ENCODE data around the gene GALT. TPM values are rescaled to one million over a fixed set of nuclear protein-coding genes. Genes with fewer than 3 reads are reported as not detected.

GALT gene
- polyA plus RNA-seq, 3 donors from 2014 or later: 43.7 to 61.2 (median 47.3) TPM

GRCh38 chr9:34687276-34688030 lies 41.0 kb downstream of the GALT start:
- Mint-ChIP-seq H3K27me3 (ENCODE audit: low read depth in 3 of 3) (no peaks in the 10 kb centered on the region), H3K36me3 (peaks cover 0 to 3% (median 0%) of the 10 kb centered on the region in 3 donors), H3K4me3 (no peak overlapping the region), H3K4me1 (peaks cover 0 to 2% of the 10 kb centered on the region in 2 donors), H3K9me3 (no peaks in the 10 kb centered on the region), H3K27ac (no peak overlapping the region)
- no peak for DNase-seq

- no peak overlapping the region for H3K27ac Mint-ChIP-seq
- H3K4me1 Mint-ChIP-seq: peaks cover 0 to 2% of the 10 kb centered on the region in 2 donors
- H3K36me3 Mint-ChIP-seq: peaks cover 0 to 3% (median 0%) of the 10 kb centered on the region in 3 donors
- H3K9me3 Mint-ChIP-seq: no peaks in the 10 kb centered on the region
- peaks cover 0 to 3% (median 0%) of the 10 kb centered on the region in 3 donors for H3K27me3 Mint-ChIP-seq (ENCODE audit: low read depth in 3 of 3)
- no peak overlapping the region for H3K4me3 Mint-ChIP-seq
- no peak for DNase-seq
Measured at GRCh38 chr9:34688329-34689115, 42.0 kb downstream of the GALT start.

DNA sequence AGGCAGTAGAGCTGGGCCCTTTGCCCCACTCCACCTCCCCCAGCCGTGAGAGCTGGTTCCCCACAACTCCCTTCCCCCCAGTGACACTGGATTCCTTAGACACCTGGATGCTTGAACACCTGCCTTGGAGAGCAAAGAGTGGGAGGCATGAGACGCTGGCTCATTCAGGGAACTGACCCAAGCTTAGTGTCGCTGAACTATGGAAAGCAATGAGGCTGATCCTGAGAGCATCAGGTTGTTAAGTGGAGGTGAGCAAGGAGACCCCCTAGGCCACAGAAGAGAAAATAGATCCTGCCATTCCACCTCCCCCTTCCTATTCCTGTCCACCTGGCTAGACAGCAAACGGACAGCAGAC lies 42.6 kb downstream of the GALT start:
- H3K27ac Mint-ChIP-seq: no peak overlapping the region
- no peak for DNase-seq

DNA sequence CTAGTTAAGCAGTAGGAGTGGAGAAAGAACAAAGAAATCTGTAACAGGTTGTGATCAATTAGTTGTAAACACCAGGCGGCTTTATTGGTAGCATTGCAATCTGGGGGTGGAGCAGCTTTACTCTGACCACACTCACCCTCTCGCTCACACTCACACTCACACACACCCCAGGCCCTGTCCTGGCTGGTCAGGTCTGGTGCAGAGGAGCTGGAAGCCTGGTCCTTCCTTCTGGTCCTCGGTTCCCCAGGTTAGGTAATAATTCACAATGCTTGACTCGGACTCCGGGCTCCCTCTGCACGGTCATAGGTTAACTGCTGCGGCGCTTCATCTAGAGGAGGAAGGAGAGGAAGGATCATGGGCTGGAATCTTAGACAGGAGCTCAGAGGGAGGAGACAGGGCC lies 43.0 kb downstream of the GALT start:
- Mint-ChIP-seq H3K27me3 (ENCODE audit: low read depth in 3 of 3) (peaks cover 0 to 3% (median 0%) of the 10 kb centered on the region in 3 donors), H3K27ac (no peak overlapping the region), H3K4me1 (peaks cover 0 to 2% of the 10 kb centered on the region in 2 donors), H3K36me3 (peaks cover 0 to 3% (median 0%) of the 10 kb centered on the region in 3 donors), H3K9me3 (no peaks in the 10 kb centered on the region), H3K4me3 (no peak overlapping the region)
- DNase-seq: no peak

More for the DNA sequence above, 42.6 kb downstream of the GALT start:
- H3K9me3 Mint-ChIP-seq: no peaks in the 10 kb centered on the region
- H3K4me1 Mint-ChIP-seq: peaks cover 0 to 2% of the 10 kb centered on the region in 2 donors
- H3K36me3 Mint-ChIP-seq: peaks cover 0 to 3% (median 0%) of the 10 kb centered on the region in 3 donors
- peaks cover 0 to 3% (median 0%) of the 10 kb centered on the region in 3 donors for H3K27me3 Mint-ChIP-seq (ENCODE audit: low read depth in 3 of 3)
- H3K4me3 Mint-ChIP-seq: no peak overlapping the region

- H3K27ac Mint-ChIP-seq: no peak within 1 kb of the TSS
Measured at GRCh38 chr9:34690983-34691935, 44.8 kb downstream of the GALT start, which contains the start of gene CCL19. Gene CCL19 (minus strand): TSS chr9:34691276. CDS start chr9:34691139, 137 bp downstream.

GRCh38 chr9:34691936-34692315 lies 45.5 kb downstream of the GALT start:
- H3K4me1 Mint-ChIP-seq: no peaks in the 10 kb centered on the region
- H3K36me3 Mint-ChIP-seq: no peaks in the 10 kb centered on the region
- no peak overlapping the region for H3K4me3 Mint-ChIP-seq
- no peaks in the 10 kb centered on the region for H3K9me3 Mint-ChIP-seq
- DNase-seq: no peak
- H3K27ac Mint-ChIP-seq: no peak overlapping the region
- peaks cover 0 to 4% (median 0%) of the 10 kb centered on the region in 3 donors for H3K27me3 Mint-ChIP-seq (ENCODE audit: low read depth in 3 of 3)

More at GRCh38 chr9:34690983-34691935, 44.8 kb downstream of the GALT start, which contains the start of gene CCL19:
- Mint-ChIP-seq H3K36me3 (no peaks in the 10 kb centered on the region), H3K9me3 (no peaks in the 10 kb centered on the region), H3K27me3 (ENCODE audit: low read depth in 3 of 3) (peaks cover 0 to 4% (median 0%) of the 10 kb centered on the region in 3 donors), H3K4me1 (no peaks in the 10 kb centered on the region), H3K4me3 (no peak within 1 kb of the TSS)
- DNase-seq: no peak

DNA sequence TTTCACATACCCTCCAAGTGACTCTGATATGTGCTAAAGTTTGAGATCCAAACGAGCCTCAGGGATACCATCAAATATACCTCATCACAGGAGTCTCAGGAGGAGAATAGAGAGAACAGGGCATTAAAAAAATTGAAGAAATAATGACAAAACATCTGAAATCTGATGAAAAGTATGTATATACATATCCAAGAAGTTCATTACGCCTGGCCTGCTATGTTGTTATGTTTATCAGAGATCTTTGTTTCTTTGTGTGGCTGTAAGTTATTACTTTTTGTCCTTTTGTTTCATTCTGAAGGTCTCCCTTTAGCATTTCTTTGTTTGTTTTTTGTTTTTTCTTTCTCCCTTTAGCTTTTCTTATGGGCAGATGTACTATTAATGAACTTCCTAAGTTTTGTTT lies 47.1 kb downstream of the GALT start:
- Mint-ChIP-seq H3K4me1 (no peaks in the 10 kb centered on the region), H3K36me3 (no peaks in the 10 kb centered on the region), H3K4me3 (no peak overlapping the region), H3K27ac (no peak overlapping the region), H3K9me3 (no peaks in the 10 kb centered on the region), H3K27me3 (ENCODE audit: low read depth in 3 of 3) (peaks cover 0 to 4% (median 2%) of the 10 kb centered on the region in 3 donors)
- no peak for DNase-seq

- Mint-ChIP-seq H3K9me3 (no peaks in the 10 kb centered on the region), H3K36me3 (no peaks in the 10 kb centered on the region), H3K4me3 (no peak overlapping the region), H3K4me1 (no peaks in the 10 kb centered on the region), H3K27me3 (ENCODE audit: low read depth in 3 of 3) (peaks cover 2 to 4% (median 2%) of the 10 kb centered on the region in 3 donors), H3K27ac (no peak overlapping the region)
- no peak for DNase-seq
Measured at GRCh38 chr9:34694811-34695210, 48.3 kb downstream of the GALT start.

Other genes with a start within 250 kb of the GALT start
- 1 to 10 TPM in 2 of 3 donors, under 1 TPM in 1; 0.25 to 2.6 (median 1.6) TPM for gene FAM219A, start 188.1 kb upstream of the GALT start, polyA plus RNA-seq
- gene DNAI1, start 187.9 kb upstream of the GALT start, polyA plus RNA-seq: not detected
- gene ENHO, start 123.7 kb upstream of the GALT start, polyA plus RNA-seq: 10 to 100 TPM in 1 of 3 donors, 1 to 10 TPM in 1, under 1 TPM in 1; 1.00 to 11.3 (median 9.2) TPM
- gene CNTFR, start 57.0 kb upstream of the GALT start, polyA plus RNA-seq: not detected
- 10 to 100 TPM; 42.3 to 52.0 (median 43.4) TPM for gene RPP25L, start 34.6 kb upstream of the GALT start, polyA plus RNA-seq
- 100 to 1,000 TPM; 201 to 315 (median 268) TPM for gene DCTN3, start 26.2 kb upstream of the GALT start, polyA plus RNA-seq
- gene ARID3C, start 17.6 kb upstream of the GALT start, polyA plus RNA-seq: not detected
- gene SIGMAR1, start 8.9 kb upstream of the GALT start, polyA plus RNA-seq: 100 to 1,000 TPM in 1 of 3 donors, 10 to 100 TPM in 2; 75.8 to 135 (median 85.2) TPM
- 10 to 100 TPM in 1 of 3 donors, 1 to 10 TPM in 2; 2.9 to 14.0 (median 5.0) TPM for gene IL11RA, start 5.5 kb downstream of the GALT start, polyA plus RNA-seq
- not detected for gene CCL27, start 16.0 kb downstream of the GALT start, polyA plus RNA-seq
- not detected for gene CCL19, start 44.6 kb downstream of the GALT start, polyA plus RNA-seq
- gene CCL21, start 63.5 kb downstream of the GALT start, polyA plus RNA-seq: not detected

Data from immature natural killer cell (primary cell).